ENCODE measurements around the gene OVCH1.

OVCH1 gene

GRCh38 chr12:29497588-29497987 is at the start of gene OVCH1:
TSS of gene OVCH1 (minus strand) at chr12:29497686. CDS start at chr12:29497686, 0 bp downstream.
- TF ChIP-seq EZH2phosphoT487 (IDR thresholded peaks at IDR 0.05; ENCODE audit: borderline replicate concordance, low read length) = no peak
- no peak for TF ChIP-seq CTCF (IDR thresholded peaks at IDR 0.05; ENCODE audit: low read depth, low read length, poor library complexity, severe bottlenecking)
- H3K4me3 ChIP-seq (ENCODE audit: low read length) = no peak within 1 kb of the TSS
- H4K20me1 ChIP-seq (ENCODE audit: control insufficient read depth, insufficient read depth, low read depth, low read length) = no peaks in the 10 kb centered on the region
- no peak within 1 kb of the TSS for H3K27ac ChIP-seq (ENCODE audit: low read depth, low read length)
- H3K9me2 ChIP-seq (replicated peaks; ENCODE audit: control insufficient read depth, low read length) = no peaks in the 10 kb centered on the region
- no peaks in the 10 kb centered on the region for H3K36me3 ChIP-seq (ENCODE audit: control insufficient read depth, low read length)
- no peaks in the 10 kb centered on the region for H3K9me3 ChIP-seq (ENCODE audit: control insufficient read depth, insufficient read depth, low read length)
- no peaks in the 10 kb centered on the region for H3K27me3 ChIP-seq (ENCODE audit: control insufficient read depth, low read length)
- peaks cover 21% of the 10 kb centered on the region for H3K4me1 ChIP-seq (ENCODE audit: control insufficient read depth, low read length)
- H3F3A ChIP-seq (ENCODE audit: control insufficient read depth, insufficient read depth) = no peaks in the 10 kb centered on the region
- no peak within 1 kb of the TSS for H3K4me2 ChIP-seq (ENCODE audit: low read length)
- H3K79me2 ChIP-seq (ENCODE audit: control insufficient read depth, low read length) = no peaks in the 10 kb centered on the region

GRCh38 chr12:29547151-29547632 is 49.7 kb upstream of the OVCH1 start:
- no peak for TF ChIP-seq EZH2phosphoT487 (IDR thresholded peaks at IDR 0.05; ENCODE audit: borderline replicate concordance, low read length)
- no peak for TF ChIP-seq CTCF (IDR thresholded peaks at IDR 0.05; ENCODE audit: low read depth, low read length, poor library complexity, severe bottlenecking)
- Histone ChIP-seq H3K4me2 (ENCODE audit: low read length) (no peak overlapping the region), H3F3A (ENCODE audit: control insufficient read depth, insufficient read depth) (no peaks in the 10 kb centered on the region), H3K79me2 (ENCODE audit: control insufficient read depth, low read length) (no peaks in the 10 kb centered on the region), H4K20me1 (ENCODE audit: control insufficient read depth, insufficient read depth, low read depth, low read length) (no peaks in the 10 kb centered on the region), H3K27ac (ENCODE audit: low read depth, low read length) (no peak overlapping the region), H3K27me3 (ENCODE audit: control insufficient read depth, low read length) (no peaks in the 10 kb centered on the region), H3K4me1 (ENCODE audit: control insufficient read depth, low read length) (no peaks in the 10 kb centered on the region), H3K36me3 (ENCODE audit: control insufficient read depth, low read length) (no peaks in the 10 kb centered on the region), H3K9me2 (replicated peaks; ENCODE audit: control insufficient read depth, low read length) (no peaks in the 10 kb centered on the region), H3K9me3 (ENCODE audit: control insufficient read depth, insufficient read depth, low read length) (no peaks in the 10 kb centered on the region), H3K4me3 (ENCODE audit: low read length) (no peak overlapping the region)

- Histone ChIP-seq H3F3A (ENCODE audit: control insufficient read depth, insufficient read depth) (no peaks in the 10 kb centered on the region), H3K79me2 (ENCODE audit: control insufficient read depth, low read length) (no peaks in the 10 kb centered on the region), H3K27ac (ENCODE audit: low read depth, low read length) (no peak overlapping the region), H3K4me3 (ENCODE audit: low read length) (no peak overlapping the region), H3K4me1 (ENCODE audit: control insufficient read depth, low read length) (no peaks in the 10 kb centered on the region), H3K27me3 (ENCODE audit: control insufficient read depth, low read length) (no peaks in the 10 kb centered on the region), H3K9me3 (ENCODE audit: control insufficient read depth, insufficient read depth, low read length) (no peaks in the 10 kb centered on the region), H3K9me2 (replicated peaks; ENCODE audit: control insufficient read depth, low read length) (no peaks in the 10 kb centered on the region), H3K36me3 (ENCODE audit: control insufficient read depth, low read length) (no peaks in the 10 kb centered on the region), H4K20me1 (ENCODE audit: control insufficient read depth, insufficient read depth, low read depth, low read length) (no peaks in the 10 kb centered on the region), H3K4me2 (ENCODE audit: low read length) (no peak overlapping the region)
- TF ChIP-seq CTCF (IDR thresholded peaks at IDR 0.05; ENCODE audit: low read depth, low read length, poor library complexity, severe bottlenecking) (no peak), EZH2phosphoT487 (IDR thresholded peaks at IDR 0.05; ENCODE audit: borderline replicate concordance, low read length) (no peak)
These were observed 48.5 kb upstream of the OVCH1 start for GRCh38 chr12:29546000-29546399.
